ENCODE measurements around the gene FYCO1.

- no peak for TF ChIP-seq GATA2 (IDR thresholded peaks at IDR 0.05; ENCODE audit: low read depth, low read length)
- no peak for TF ChIP-seq GATA3 (IDR thresholded peaks at IDR 0.05; ENCODE audit: low read depth, low read length)
Observed at GRCh38 chr3:45967724-45968123, 27.9 kb downstream of the FYCO1 start.
